Neuronal stem cell (in vitro differentiated cells): Measurements from ENCODE around the gene STX10.

Source experiments
- DNase-seq: peaks from one replicate; pipeline ENCODE4 v3.0.0-alpha.2; 2013; ENCODE audit warnings: low spot score
- H2AFZ ChIP-seq: one replicate; pipeline ENCODE4 v1.6.1; 2013; ENCODE audit warnings: mild to moderate bottlenecking, low read length, inconsistent platforms
- H2AK5ac ChIP-seq: 2 replicates; pipeline ENCODE4 v1.6.1; 2013; ENCODE audit warnings: low read depth, mild to moderate bottlenecking, inconsistent platforms, low read length, moderate library complexity, mixed read lengths
- H2BK120ac ChIP-seq: 2 replicates; pipeline ENCODE4 v1.6.1; 2013; ENCODE audit warnings: low read depth, mild to moderate bottlenecking, inconsistent platforms, low read length, moderate library complexity, mixed read lengths
- H2BK12ac ChIP-seq: one replicate; pipeline ENCODE4 v1.6.1; 2013; ENCODE audit warnings: low read length, inconsistent platforms
- H2BK15ac ChIP-seq: 2 replicates; pipeline ENCODE4 v1.6.1; 2013; ENCODE audit warnings: mild to moderate bottlenecking, low read length, inconsistent platforms, mixed read lengths
- H2BK5ac ChIP-seq: one replicate; pipeline ENCODE4 v1.6.1; 2013; ENCODE audit warnings: inconsistent platforms, mild to moderate bottlenecking, low read length, moderate library complexity
- H3K14ac ChIP-seq: one replicate; pipeline ENCODE4 v1.6.1; 2013; ENCODE audit warnings: low read length, inconsistent platforms
- H3K18ac ChIP-seq: 2 replicates; pipeline ENCODE4 v1.6.1; 2013; ENCODE audit warnings: low read length, inconsistent platforms
- H3K23ac ChIP-seq: 2 replicates; pipeline ENCODE4 v1.6.1; 2013; ENCODE audit warnings: low read depth, mild to moderate bottlenecking, mixed read lengths, low read length, inconsistent platforms; ENCODE audit not compliant: poor library complexity
- H3K27ac ChIP-seq: replicated peaks from 3 replicates; pipeline ENCODE4 v1.5.1; 2013; ENCODE audit warnings: low read length, inconsistent platforms
- H3K27me3 ChIP-seq, 3 experiments: 2 replicates each; pipeline ENCODE4 v1.6.1; 2013; ENCODE audit warnings: low read length in 3 of 3, mild to moderate bottlenecking in 2 of 3, inconsistent platforms in 1 of 3, low read depth in 1 of 3, mixed read lengths in 1 of 3, moderate library complexity in 1 of 3; ENCODE audit not compliant: control insufficient read depth in 3 of 3, insufficient read depth in 3 of 3
- H3K36me3 ChIP-seq, 2 donors: replicated peaks in 1 of 2; 2 replicates each; pipeline ENCODE4 v1.6.1; 2013; ENCODE audit warnings: low read length in 2 of 2; ENCODE audit not compliant: control insufficient read depth in 2 of 2, insufficient read depth in 2 of 2
- H3K4ac ChIP-seq: 2 replicates; pipeline ENCODE4 v1.6.1; 2013; ENCODE audit warnings: inconsistent platforms, mild to moderate bottlenecking, low read length, moderate library complexity
- H3K4me1 ChIP-seq, 2 donors: 1 replicate in 1 of 2; 2 replicates in 1 of 2; pipeline ENCODE4 v1.6.1; 2013; ENCODE audit warnings: low read length in 2 of 2, low read depth in 1 of 2; ENCODE audit not compliant: control insufficient read depth in 2 of 2, insufficient read depth in 1 of 2
- H3K4me2 ChIP-seq: one replicate; pipeline ENCODE4 v1.6.1; 2013; ENCODE audit warnings: mild to moderate bottlenecking, low read length, inconsistent platforms; ENCODE audit not compliant: insufficient read depth, poor library complexity, severe bottlenecking
- H3K4me3 ChIP-seq, 2 donors: 2 replicates each; pipeline ENCODE4 v1.5.1; 2013; ENCODE audit warnings: low read length in 2 of 2, mild to moderate bottlenecking in 2 of 2, inconsistent platforms in 1 of 2, moderate library complexity in 1 of 2
- H3K79me1 ChIP-seq: one replicate; pipeline ENCODE4 v1.6.1; 2013; ENCODE audit warnings: low read depth, mild to moderate bottlenecking, inconsistent platforms, low read length, moderate library complexity
- H3K9ac ChIP-seq: one replicate; pipeline ENCODE4 v1.6.1; 2013; ENCODE audit warnings: mild to moderate bottlenecking, low read depth, low read length, inconsistent platforms; ENCODE audit not compliant: poor library complexity
- H3K9me3 ChIP-seq, 2 donors: replicated peaks in 1 of 2; 2 replicates each; pipeline versions ENCODE3 to v1.6.1; 2013; ENCODE audit warnings: low read length in 2 of 2, mild to moderate bottlenecking in 2 of 2, inconsistent platforms in 1 of 2, low read depth in 1 of 2, mixed read lengths in 1 of 2, moderate library complexity in 1 of 2; ENCODE audit not compliant: control insufficient read depth in 2 of 2, insufficient read depth in 1 of 2
- H4K8ac ChIP-seq: one replicate; pipeline ENCODE4 v1.6.1; 2013; ENCODE audit warnings: low read depth, mild to moderate bottlenecking, inconsistent platforms, low read length, moderate library complexity
- H4K91ac ChIP-seq: one replicate; pipeline ENCODE4 v1.6.1; 2013; ENCODE audit warnings: low read length, low read depth, mild to moderate bottlenecking, inconsistent platforms; ENCODE audit not compliant: poor library complexity
- WGBS, 2 donors: extraction: QIAGEN DNeasy Blood & Tissue Kit; methylation state at CpG; one replicate each; pipeline ENCODE4 v1.1.7; 2013; ENCODE audit warnings: missing lambda C conversion rate in 2 of 2, mixed read lengths in 1 of 2; ENCODE audit not compliant: insufficient read length in 2 of 2, insufficient replicate concordance in 1 of 2; ENCODE audit errors: extremely low coverage in 2 of 2; 5-methylcytosine and 5-hydroxymethylcytosine counted together

STX10 gene

GRCh38 chr19:13128583-13128982 is 21.6 kb downstream of the STX10 start:
- no peak overlapping the region for H3K23ac ChIP-seq
- H2AFZ ChIP-seq: no peak overlapping the region
- H3K4me3 ChIP-seq: no peak overlapping the region
- no peak overlapping the region for H2BK5ac ChIP-seq
- H3K4ac ChIP-seq: no peak overlapping the region
- H2BK15ac ChIP-seq: no peak overlapping the region
- no peak overlapping the region for H2BK120ac ChIP-seq
- H2AK5ac ChIP-seq: no peak overlapping the region
- peaks cover 0 to 2% of the 10 kb centered on the region in 2 donors for H3K4me1 ChIP-seq
- WGBS, 2 donors: no CpG with 5 or more reads among the region's 1 CpG
- H3K18ac ChIP-seq: no peak overlapping the region
- H3K14ac ChIP-seq: no peak overlapping the region
- peaks cover 30% of the 10 kb centered on the region for H3K79me1 ChIP-seq
- H3K9ac ChIP-seq: no peak overlapping the region
- H3K4me2 ChIP-seq: no peak overlapping the region
- no peak overlapping the region for H3K27ac ChIP-seq
- H3K36me3 ChIP-seq: peaks cover 16 to 61% of the 10 kb centered on the region in 2 donors
- no peak overlapping the region for H2BK12ac ChIP-seq
- DNase-seq: no peak
- H3K27me3 ChIP-seq: no peaks in the 10 kb centered on the region
- no peak overlapping the region for H4K91ac ChIP-seq
- H3K9me3 ChIP-seq: no peaks in the 10 kb centered on the region
- no peak overlapping the region for H4K8ac ChIP-seq

DNA sequence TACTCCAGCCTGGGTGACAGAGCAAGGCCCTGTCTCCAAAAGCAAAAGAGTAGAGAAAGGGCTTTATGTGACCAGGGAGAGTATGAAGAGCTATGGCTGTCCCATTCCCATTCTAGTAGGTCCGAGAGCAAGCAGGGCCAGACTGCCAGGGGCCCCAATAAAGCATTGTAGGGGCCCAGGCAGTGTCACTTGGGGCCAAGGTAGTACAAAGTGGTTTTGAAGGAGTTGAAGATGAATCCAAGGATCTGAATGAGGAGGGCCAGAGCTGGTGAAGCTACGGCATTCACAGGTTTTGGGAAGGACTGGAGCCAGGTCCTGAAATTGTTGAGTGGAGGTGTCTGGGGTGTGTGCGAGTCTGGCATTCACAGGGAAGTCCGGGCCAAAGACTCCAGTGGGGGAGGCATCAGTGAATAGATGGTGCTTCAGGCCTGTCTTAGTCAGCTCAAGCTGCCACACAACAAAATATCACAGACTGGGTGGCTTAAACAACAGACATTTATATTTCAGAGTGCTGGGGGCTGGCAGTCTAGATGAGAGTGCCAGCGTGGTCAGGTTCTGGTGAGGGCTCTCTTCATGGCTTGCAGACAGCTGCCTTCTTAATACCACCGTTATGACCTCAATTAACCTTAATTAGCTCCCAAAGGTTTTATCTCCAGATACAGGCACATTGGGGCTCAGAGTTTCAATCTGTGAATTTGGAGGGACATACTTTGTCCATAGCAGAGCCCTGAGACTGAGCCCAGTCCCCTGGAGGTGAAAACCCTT is 22.2 kb downstream of the STX10 start:
- H3K79me1 ChIP-seq: peaks cover 34% of the 10 kb centered on the region
- WGBS, 2 donors: no CpG with 5 or more reads among the region's 6 CpGs

GRCh38 chr19:13127051-13127450 is 23.1 kb downstream of the STX10 start:
- DNase-seq: no peak
- Histone ChIP-seq H3K9ac (no peak overlapping the region), H2AFZ (no peak overlapping the region), H3K18ac (no peak overlapping the region), H2BK120ac (no peak overlapping the region), H2BK5ac (no peak overlapping the region), H3K4me2 (no peak overlapping the region), H3K27me3 (no peaks in the 10 kb centered on the region), H2BK12ac (no peak overlapping the region), H3K14ac (no peak overlapping the region), H2BK15ac (no peak overlapping the region), H3K4ac (no peak overlapping the region), H3K23ac (no peak overlapping the region), H3K27ac (no peak overlapping the region), H3K4me1 (peaks cover 2% of the 10 kb centered on the region in 2 donors), H3K36me3 (peaks cover 14 to 60% of the 10 kb centered on the region in 2 donors), H2AK5ac (no peak overlapping the region), H3K4me3 (no peak overlapping the region), H4K91ac (no peak overlapping the region), H4K8ac (no peak overlapping the region), H3K79me1 (peaks cover 37% of the 10 kb centered on the region), H3K9me3 (no peaks in the 10 kb centered on the region)
- WGBS, 2 donors: no CpG with 5 or more reads among the region's 9 CpGs

More for the DNA sequence above, 22.2 kb downstream of the STX10 start:
- Histone ChIP-seq H3K4me2 (no peak overlapping the region), H3K14ac (no peak overlapping the region), H2BK5ac (no peak overlapping the region), H3K18ac (no peak overlapping the region), H3K4ac (no peak overlapping the region), H3K9ac (no peak overlapping the region), H4K91ac (no peak overlapping the region), H3K36me3 (peaks cover 18 to 62% of the 10 kb centered on the region in 2 donors), H3K27me3 (no peaks in the 10 kb centered on the region), H2BK15ac (no peak overlapping the region), H2BK12ac (no peak overlapping the region), H2AK5ac (no peak overlapping the region), H3K4me1 (peaks cover 2% of the 10 kb centered on the region in 2 donors), H2BK120ac (no peak overlapping the region), H2AFZ (no peak overlapping the region), H3K9me3 (no peaks in the 10 kb centered on the region), H3K23ac (no peak overlapping the region), H3K4me3 (no peak overlapping the region), H4K8ac (no peak overlapping the region), H3K27ac (no peak overlapping the region)
- no peak for DNase-seq

GRCh38 chr19:13122980-13123957 is 26.9 kb downstream of the STX10 start:
- Histone ChIP-seq H2AK5ac (no peak overlapping the region), H2AFZ (no peak overlapping the region), H3K4me1 (peaks cover 5 to 14% of the 10 kb centered on the region in 2 donors), H3K4me2 (no peak overlapping the region), H4K91ac (no peak overlapping the region), H3K9me3 (no peaks in the 10 kb centered on the region), H2BK15ac (no peak overlapping the region), H2BK120ac (no peak overlapping the region), H3K79me1 (peaks cover 36% of the 10 kb centered on the region), H2BK5ac (peak overlapping the region; percentile 4), H3K36me3 (peaks cover 26 to 68% of the 10 kb centered on the region in 2 donors), H3K4ac (peak overlapping the region; percentile 67), H3K9ac (no peak overlapping the region), H4K8ac (peak overlapping the region; percentile 57), H3K18ac (no peak overlapping the region), H3K23ac (peak overlapping the region; percentile 34), H3K14ac (no peak overlapping the region), H2BK12ac (peak overlapping the region; percentile 4), H3K4me3 (no peak overlapping the region), H3K27me3 (no peaks in the 10 kb centered on the region), H3K27ac (no peak overlapping the region)
- no peak for DNase-seq
- WGBS, 2 donors: no CpG with 5 or more reads among the region's 20 CpGs
